HG03045 (cell line): Measurements from ENCODE around the gene PADI3.

Experiments
- ATAC-seq: cut with Tn5 transposase; IDR thresholded peaks from one replicate; pipeline ENCODE4 v1.9.1; 2021; ENCODE audit warnings: mild to moderate bottlenecking, moderate library complexity; ENCODE audit not compliant: unreplicated experiment

Gene PADI3

GRCh38 chr1:17270891-17271765, 22.2 kb downstream of the PADI3 start:
- no peak for ATAC-seq

DNA sequence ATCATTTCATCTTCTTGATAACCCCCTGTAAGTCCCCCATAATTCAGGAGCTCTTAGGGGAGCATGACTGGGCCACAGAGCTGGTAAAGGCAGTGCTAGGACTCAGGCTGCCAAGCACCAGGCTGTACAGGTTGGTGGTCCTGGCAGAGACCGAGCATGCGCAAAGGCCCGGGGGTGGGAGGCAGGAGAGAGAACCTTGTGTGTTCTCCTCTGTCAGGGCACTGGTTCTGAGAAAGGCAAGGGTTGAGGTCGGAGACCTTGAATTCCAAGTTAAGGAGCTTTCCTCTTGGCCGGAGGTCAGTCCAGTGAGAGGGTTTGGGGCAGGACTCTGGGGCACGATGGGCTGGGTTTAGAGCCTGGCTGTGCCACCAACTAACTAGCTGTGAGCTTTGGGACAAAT, 23.2 kb downstream of the PADI3 start:
- no peak for ATAC-seq

- ATAC-seq: no peak
Measured at GRCh38 chr1:17272646-17273045, 23.7 kb downstream of the PADI3 start.

- no peak for ATAC-seq
Measured at GRCh38 chr1:17273096-17273495, 24.2 kb downstream of the PADI3 start.

DNA sequence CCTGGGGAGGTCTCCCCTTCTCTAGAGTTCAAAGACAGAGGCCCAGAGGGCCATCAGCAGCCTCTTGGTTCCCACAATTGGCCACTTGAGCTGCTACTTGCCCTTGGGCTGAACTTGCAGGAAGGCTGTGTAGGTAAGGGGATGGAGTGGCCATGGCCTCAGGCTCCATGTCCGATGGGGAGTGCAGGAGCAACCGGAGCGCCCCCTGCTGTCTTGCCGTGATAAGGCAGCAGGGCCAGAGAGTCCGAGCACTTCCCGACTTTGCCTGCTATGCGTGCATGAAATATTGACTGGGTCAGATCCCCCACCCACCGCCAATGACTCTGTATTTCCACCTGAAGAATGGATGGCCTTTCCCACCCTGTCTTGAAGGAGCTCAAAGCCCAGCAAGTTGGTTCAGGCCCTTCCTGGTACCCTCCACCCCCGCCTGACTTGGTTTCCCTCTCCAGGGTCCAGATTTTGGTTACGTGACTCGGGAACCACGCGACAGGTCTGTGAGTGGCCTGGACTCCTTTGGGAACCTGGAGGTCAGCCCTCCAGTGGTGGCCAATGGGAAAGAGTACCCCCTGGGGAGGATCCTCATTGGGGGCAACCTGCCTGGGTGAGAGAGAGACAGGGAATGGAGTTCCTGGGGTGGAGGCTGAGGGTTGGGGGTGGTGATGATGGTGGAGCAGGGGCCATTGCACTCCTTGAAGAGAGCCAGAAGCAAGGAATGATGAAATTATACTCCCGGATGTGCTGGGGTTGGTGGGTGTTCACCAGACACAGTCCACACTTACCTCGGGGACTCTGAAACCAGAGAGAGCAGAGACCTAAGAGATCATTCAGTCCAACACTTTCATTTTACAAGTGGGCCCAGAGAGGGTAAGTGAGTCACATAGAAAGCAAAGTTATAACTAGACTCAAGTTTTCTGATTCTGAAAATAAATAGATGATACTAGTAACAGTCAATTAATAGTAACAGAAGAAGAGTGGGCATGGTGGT, 25.6 kb downstream of the PADI3 start:
- ATAC-seq: no peak

- no peak for ATAC-seq
Measured at GRCh38 chr1:17276568-17276967, 27.7 kb downstream of the PADI3 start.

DNA sequence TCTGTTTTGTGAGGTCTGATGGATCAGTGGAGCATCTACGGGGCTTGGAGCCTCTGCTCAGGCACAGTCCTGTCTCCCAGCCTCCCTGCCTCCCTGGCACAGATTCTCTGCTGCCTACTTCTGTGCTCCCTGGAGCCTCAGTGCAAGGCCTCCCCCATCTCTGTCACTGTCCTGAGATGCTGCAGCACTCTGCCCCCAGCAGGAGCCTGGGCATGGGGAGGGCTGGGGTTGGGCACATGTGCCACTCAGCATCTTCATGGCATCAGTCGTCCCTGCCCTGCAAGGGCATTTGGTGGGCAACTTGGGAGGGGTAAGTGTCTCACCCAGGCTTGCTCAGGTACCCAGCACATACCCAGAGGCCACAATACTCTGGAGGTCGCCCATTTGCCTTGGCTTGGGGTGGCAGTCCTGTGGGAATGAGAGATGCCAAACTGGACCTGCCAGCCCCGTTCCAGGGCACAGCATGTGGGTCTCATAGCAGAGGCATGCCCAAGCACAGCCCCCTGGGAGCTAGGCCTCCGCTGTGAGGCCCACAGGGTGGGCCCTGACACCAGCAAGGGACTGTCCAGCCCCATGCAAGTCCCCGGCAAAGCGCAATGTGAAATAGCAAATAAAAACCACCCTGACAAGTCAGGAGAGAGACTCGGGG, 28.7 kb downstream of the PADI3 start:
- no peak for ATAC-seq

DNA sequence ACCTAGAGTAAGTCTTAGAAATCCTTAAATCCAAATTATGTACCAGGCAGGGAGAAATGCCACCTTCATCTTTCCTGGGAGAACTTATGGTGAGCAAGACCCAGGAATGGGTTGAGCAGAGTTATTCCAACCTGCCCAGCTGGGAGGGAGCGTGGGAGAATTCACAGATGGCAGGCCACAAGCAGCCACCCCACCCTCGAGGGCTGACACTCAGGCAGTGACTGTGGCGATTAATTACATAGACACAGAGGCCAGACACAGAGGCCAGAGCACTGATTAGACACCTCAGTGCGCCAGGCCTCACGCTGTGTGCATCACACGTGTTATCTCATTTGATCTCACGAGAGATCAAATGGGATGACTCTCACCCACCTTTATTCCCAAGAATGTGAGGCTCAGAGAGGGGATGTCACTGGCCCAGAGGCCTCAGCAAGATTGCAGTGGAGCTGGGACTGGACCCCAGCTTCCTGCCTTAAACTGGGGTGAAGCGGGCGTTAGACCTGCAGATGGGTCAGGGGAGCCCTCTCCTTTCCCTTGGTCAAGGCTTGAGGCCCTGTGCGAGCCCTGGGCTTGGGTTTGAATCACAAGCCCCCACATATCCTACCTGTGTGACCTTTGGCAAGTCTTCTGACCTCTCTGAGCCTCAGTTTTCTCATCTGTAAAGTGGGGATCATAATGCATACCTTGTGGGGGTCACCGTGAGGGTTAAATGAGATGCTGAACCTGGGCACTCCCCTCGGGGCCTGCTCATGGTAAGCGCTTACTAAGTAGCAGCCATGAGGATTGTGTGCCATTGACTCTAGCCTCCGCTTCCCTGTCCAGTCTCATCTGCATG, 30.3 kb downstream of the PADI3 start:
- ATAC-seq: no peak

- ATAC-seq: no peak
Measured at GRCh38 chr1:17280436-17280835, 31.5 kb downstream of the PADI3 start.

- ATAC-seq: no peak
Measured at GRCh38 chr1:17280894-17281293, 32.0 kb downstream of the PADI3 start.

DNA sequence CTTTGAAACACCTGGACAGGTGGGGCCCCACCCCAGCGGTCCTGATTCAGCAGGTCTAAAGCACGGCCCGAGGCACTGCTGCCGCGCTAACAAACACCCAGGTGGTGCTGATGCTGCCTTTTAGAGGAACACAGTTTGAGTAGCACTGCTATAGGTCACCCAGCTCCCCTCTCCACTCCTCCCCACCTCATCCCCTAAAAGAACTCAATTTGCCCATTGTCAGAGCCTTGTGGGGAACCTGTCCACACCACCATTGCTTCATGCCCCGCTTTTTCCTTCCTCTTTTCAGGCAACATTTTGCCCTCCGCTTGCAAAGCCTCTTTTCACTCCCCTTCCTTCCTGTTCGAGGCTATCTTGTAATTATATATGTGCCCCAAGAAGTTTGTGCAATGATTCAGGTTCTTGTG, 32.9 kb downstream of the PADI3 start:
- ATAC-seq: no peak

- no peak for ATAC-seq
Measured at GRCh38 chr1:17282836-17283235, 33.9 kb downstream of the PADI3 start.

GRCh38 chr1:17286646-17287045, 37.7 kb downstream of the PADI3 start:
- ATAC-seq: no peak

DNA sequence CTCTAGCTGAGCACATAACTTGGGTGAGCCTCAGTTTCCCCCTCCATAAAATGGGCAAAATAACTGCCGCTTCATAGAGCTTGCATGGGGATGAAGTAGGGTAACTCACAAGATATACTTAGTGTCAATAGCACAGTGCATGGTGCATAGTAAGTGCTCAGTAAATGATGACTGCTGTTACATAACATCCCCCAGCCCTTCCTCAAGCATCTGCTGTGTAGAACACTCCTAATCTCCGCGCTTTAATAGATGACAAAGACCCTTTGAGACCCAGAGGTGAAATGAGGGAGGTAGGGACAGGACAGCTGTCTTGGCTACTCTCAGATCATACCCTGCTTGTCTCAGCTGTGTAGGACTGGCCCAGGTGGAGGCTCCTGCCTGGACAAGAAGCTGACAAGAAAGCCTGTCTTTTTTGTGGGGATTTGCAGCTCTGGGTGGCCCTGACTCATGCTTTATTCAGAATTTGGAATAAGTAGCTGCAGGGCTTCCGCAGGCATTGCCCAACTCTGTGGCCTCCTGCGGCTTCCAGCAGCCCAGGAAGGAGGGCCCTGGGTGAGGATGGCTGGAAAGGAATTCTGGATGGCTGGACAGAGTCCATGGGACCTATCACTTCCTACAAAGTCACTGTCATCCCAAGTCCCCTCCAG, 38.4 kb downstream of the PADI3 start:
- no peak for ATAC-seq

- no peak for ATAC-seq
Measured at GRCh38 chr1:17289721-17290120, 40.8 kb downstream of the PADI3 start.

- no peak for ATAC-seq
Measured at GRCh38 chr1:17290553-17290952, 41.7 kb downstream of the PADI3 start.

- ATAC-seq: no peak
Measured at GRCh38 chr1:17292299-17293160, 43.6 kb downstream of the PADI3 start.

- no peak for ATAC-seq
Measured at GRCh38 chr1:17293681-17294425, 45.0 kb downstream of the PADI3 start.
